NCI-H1694 (cell line): ENCODE results near the gene RAPGEF3.
A peak's percentile ranks its signal among the peaks of the same experiment; 100 is the strongest.

Experiments used
- DNase-seq: peaks from one replicate; lab custom pipeline; 2025; lab: John Stamatoyannopoulos, UW

The RAPGEF3 gene

GRCh38 chr12:47790676-47791350, 32.1 kb upstream of the RAPGEF3 start:
- DNase-seq, result no peak

GRCh38 chr12:47789712-47790489, 31.2 kb upstream of the RAPGEF3 start:
- no peak for DNase-seq

GRCh38 chr12:47789141-47789540, 30.5 kb upstream of the RAPGEF3 start:
- DNase-seq, result no peak

- DNase-seq, result no peak
Measured at GRCh38 chr12:47787596-47788319, 29.1 kb upstream of the RAPGEF3 start.

- no peak for DNase-seq
Measured at GRCh38 chr12:47786662-47787280, 28.1 kb upstream of the RAPGEF3 start.

- no peak for DNase-seq
Measured at GRCh38 chr12:47785887-47786661, 27.4 kb upstream of the RAPGEF3 start.

- no peak for DNase-seq
Measured at GRCh38 chr12:47785036-47785886, 26.6 kb upstream of the RAPGEF3 start.

GRCh38 chr12:47783821-47784819, 25.4 kb upstream of the RAPGEF3 start:
- DNase-seq, result no peak

GRCh38 chr12:47783024-47783755, 24.5 kb upstream of the RAPGEF3 start:
- DNase-seq, result no peak

- no peak for DNase-seq
Measured at GRCh38 chr12:47782372-47782770, 23.7 kb upstream of the RAPGEF3 start.

GRCh38 chr12:47781479-47782371, 23.0 kb upstream of the RAPGEF3 start:
- no peak for DNase-seq

- DNase-seq, result no peak
Measured at GRCh38 chr12:47779943-47780504, 21.3 kb upstream of the RAPGEF3 start.

- peak; percentile 83 for DNase-seq
Measured at GRCh38 chr12:47779301-47779942, 20.7 kb upstream of the RAPGEF3 start.

GRCh38 chr12:47778881-47779280, 20.2 kb upstream of the RAPGEF3 start:
- no peak for DNase-seq

GRCh38 chr12:47777741-47778558, 19.3 kb upstream of the RAPGEF3 start:
- no peak for DNase-seq

- no peak for DNase-seq
Measured at GRCh38 chr12:47777151-47777550, 18.5 kb upstream of the RAPGEF3 start.
